GM21529 (cell line): Measurements from ENCODE around the gene HRH4.

Experiments used
- ATAC-seq: cut with Tn5 transposase; IDR thresholded peaks from one replicate; pipeline ENCODE4 v1.9.1; 2021; ENCODE audit not compliant: unreplicated experiment

HRH4 gene

DNA sequence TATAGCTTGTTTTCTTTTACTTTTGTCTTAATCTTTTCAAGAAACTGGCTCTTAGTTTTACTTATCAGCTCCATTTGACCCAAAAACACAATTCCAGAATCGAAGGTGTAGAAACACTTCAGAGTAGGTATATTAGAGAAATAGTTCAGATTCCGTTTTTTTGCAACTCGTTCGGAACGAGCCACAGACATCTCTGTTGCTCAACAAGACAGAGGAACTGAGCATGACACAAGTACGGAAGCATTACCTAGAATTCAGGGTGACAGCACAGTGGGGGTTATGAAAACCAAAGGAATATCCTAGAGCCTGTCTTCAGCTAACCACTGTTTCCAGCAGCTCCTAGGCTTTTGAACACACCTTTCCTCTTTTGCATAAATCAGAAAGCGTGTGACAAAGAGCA lies 5.0 kb downstream of the HRH4 start:
- ATAC-seq, result no peak

DNA sequence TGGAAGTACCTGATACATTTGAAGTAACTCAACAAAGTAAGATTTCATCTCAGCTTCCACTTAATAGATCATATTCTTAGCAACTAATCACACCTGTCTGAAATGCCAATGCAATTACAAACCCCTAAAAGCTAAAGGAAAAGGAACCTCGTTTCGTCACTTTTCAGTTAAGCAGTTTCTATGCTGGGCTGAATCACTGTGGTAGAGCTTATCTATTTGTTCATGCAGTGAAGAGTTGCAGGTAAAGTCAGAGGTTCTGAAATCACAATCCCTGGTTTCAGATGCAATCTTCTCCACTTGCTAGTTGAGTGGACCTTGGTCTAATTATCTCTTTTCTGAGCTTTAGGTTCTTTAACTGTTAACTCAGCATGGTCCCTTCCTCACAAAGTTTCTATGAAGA lies 6.3 kb downstream of the HRH4 start:
- no peak for ATAC-seq

DNA sequence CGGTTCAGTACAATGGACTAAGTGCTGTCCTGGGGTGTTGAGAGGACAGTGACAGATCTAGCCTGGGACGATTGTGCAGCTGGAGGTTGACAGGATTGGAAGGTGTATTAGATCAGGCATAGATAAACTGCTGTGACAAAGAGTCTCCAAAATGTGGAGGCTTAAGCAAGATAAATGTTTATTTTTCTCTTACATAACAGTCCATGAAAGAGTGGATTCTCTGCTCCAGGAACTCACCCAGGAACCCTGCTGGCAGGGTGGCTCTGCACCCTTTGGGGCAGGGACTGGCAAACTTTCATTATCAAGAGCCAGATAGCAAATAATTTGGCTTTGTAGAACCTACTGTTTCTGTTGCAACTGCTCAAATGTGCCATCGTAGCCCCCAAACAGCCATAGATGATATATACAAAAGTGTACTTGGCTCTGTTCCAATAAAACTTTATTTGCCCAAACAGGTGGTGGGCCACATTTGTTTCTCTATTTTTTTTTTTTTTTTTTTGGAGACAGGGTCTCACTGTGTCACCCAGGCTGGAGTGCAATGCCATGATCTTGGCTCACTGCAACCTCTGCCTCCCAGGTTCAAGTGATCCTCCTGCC lies 9.7 kb downstream of the HRH4 start:
- ATAC-seq, result no peak

DNA sequence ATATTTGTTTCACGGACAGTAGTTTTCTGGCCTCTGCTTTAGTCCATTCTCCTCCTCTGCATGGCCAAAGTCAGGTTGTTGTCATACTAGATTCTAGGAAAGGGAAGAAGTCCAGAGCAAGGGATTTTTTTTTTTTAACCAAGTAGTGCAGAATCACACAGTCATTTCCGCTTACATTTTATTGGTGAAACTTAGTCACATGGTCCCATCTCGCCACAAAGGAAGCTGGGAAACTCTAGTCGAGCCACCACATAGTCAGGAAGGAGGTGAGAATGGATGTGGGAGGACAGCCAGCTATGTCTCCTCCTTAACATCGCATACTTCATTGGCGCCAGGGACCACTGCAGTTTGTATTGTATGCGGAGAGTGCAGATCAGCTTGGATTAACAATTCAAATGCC lies 10.4 kb downstream of the HRH4 start:
- ATAC-seq, result no peak

DNA sequence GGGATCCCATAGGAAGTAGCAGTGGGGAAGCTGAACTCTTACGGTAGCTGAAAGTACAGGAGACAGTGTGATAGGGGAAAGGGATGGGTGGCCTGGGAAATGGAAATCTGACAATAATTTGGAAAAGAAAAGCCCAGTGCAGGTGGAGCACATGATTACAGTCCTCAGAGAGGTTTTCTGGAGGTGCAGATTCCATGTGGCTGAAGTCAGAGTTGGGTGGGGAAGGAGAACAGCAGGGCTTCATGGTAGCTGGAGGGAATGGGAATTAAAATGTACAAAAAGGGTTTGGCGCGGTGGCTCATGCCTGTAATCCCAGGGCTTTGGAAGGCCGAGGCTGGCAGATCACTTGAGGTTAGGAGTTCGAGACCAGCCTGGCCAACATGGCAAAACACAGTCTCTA lies 12.2 kb downstream of the HRH4 start:
- no peak for ATAC-seq

DNA sequence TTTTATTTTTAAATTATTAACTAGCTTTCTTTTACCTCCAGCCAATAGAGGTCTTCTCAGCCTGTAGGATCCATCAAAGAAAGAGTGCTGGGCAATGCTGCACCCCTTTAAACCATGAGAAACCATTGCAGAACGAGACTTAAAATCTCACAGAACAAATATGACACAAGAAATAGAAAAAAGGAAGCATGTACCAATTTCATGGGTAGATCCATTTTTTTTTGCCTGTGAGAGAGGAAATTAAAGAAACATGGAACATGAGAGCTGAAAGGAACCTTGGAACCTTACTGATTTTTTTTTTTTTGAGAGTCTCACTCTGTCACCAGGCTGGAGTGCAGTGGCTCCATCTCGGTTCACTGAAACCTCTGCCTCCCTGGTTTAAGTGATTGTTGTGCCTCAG lies 14.0 kb downstream of the HRH4 start:
- ATAC-seq, result no peak

DNA sequence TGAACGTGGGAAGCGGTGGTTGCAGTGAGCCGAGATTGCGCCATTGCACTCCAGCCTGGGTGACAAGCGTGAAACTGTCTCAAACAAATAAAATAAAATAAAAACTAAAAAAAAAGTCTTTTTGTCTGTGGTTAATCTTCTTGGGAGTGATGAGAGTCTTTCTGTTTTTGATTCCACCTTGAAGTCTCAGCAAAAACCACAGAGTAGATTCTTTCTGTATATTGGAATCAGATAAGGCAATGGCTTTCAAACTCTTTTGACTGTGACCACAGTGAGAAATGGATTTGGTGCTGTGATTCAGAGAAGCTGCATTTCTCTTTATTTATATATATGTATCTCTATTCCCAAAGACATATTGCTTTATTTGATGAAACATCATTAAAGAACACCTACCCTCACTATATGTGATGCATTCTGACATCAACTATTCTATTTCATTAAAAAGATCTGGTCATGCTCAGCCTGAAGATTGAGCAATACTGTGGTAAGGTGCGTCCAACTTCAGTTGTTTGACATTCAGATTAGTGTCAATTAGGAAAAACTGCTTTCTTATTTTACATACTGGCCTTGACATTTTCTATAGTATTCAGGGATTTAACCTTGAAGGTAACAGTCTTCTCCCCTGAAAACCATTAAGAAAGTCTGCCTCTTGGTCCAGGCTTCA lies 15.6 kb downstream of the HRH4 start:
- ATAC-seq, result no peak

DNA sequence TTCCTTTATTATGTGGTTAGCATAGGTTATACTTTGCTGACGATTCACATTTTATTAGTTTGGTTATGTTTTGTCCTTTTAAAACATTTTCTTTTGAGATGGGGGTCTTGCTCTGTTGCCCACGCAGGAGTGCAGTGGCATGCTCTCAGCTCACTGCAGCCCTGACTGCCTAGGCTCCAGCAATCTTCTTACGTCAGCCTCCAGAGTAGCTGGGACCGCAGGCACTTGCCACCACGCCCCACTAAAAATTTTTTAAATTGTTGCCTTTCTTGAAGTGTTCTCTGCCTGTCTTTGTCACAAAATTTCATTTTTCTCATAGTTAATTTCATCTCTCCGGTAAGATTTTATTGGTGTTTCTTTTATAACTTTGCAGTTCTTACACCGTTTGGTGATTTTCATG lies 18.9 kb downstream of the HRH4 start:
- no peak for ATAC-seq

DNA sequence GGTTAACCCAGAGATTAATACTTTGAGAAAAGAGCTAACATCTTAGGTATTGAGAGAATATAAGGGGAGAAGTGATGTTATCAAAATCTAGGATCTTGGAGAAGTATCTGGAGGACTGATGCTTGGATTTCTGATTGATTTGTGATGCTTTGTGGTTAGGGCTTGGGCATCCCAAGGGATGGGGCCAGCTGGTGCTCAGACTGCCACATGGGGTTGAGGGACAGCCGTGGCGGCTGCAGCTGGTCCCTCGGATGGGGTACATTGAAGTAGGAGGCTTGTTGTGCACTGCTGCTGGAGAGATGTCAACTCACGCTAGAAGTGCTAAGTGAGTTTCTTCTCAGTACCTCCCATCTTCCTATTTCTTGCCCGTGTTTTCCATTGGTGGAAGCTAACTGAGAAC lies 22.4 kb downstream of the HRH4 start:
- ATAC-seq, result no peak

DNA sequence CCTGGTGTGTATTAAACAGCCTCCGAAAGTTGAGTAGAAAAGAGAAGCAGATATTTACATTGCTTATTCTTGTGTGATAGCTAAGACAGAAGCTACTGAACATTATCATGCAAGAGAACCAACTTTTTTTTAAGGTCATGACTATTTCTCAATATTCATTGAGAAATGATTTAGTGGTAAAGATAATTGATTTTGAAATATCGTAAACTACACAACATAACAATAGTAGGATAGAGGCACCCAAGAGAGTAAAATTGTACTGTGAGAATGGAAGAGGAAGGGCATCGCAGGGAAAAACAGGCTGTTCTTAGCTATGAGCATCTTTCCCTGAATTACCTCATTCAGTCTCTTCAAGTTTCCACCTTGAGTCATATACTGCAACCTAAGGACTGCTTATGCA lies 25.2 kb downstream of the HRH4 start:
- ATAC-seq, result no peak

DNA sequence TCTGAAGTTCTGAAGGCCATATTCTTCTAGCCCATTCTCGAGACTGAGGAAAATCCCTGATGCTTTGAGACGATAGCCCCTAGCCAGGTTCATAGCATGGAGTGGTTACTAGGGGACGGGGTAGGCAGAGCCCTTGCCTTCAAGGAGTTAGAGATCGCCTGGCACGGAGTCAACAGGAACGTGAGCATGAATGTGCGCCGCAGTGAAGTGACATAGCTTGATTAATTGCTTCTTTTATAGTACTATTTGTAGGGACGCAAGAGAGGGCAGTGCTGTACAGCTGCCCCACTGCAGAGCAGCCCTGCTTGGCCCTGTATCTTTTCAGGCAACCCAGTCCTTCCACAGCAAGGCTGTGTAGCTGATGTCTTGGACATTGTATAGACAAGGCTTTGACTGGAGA lies 26.2 kb downstream of the HRH4 start:
- no peak for ATAC-seq

DNA sequence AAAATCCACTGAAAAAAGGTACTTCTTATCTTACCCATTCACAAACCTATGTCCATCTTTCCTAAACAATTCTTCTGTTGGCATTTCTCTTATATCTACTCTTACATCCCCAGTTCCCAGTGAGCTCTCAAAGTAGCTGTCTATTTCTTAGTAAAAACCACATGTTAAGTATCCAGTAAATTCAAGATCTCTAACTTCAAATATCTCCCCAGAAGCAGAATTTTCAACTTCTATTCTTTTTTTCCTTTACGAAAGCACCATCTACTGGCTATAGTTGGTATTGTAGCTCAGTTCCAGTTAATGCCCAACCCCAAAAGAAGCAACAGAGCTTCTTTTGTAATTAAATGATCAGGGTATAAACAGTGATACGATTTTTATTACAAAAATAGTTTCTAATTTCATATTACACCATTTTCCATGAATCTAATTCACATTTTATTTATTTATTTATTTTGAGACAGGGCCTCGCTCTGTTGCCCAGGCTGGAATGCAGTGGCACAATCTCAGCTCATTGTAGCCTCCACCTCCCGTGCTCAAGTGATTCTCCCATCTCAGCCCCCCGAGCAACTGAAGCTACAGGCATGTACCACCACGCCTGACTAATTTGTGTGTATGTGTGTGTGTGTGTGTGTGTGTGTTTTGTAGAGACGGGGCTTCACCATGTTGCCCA lies 28.5 kb downstream of the HRH4 start:
- ATAC-seq, result no peak

DNA sequence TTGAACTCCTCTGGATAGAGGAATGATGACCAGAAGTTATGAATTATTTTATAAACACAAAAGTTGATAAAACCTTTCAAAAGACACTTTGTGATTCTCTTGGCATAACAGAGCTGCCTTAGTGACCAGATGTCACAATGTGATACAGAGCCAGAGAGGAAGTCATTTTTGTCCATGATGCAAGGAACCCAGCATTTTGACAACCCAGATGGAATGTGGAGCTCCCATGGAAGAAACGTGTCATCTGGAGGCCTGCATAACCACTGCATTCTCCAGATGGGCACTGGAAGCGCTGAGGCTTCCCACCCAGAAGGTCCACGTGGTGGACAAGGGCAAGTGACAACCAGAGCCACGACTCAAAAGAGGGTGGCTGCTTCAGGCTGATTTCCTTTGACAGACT lies 30.1 kb downstream of the HRH4 start:
- ATAC-seq, result no peak

DNA sequence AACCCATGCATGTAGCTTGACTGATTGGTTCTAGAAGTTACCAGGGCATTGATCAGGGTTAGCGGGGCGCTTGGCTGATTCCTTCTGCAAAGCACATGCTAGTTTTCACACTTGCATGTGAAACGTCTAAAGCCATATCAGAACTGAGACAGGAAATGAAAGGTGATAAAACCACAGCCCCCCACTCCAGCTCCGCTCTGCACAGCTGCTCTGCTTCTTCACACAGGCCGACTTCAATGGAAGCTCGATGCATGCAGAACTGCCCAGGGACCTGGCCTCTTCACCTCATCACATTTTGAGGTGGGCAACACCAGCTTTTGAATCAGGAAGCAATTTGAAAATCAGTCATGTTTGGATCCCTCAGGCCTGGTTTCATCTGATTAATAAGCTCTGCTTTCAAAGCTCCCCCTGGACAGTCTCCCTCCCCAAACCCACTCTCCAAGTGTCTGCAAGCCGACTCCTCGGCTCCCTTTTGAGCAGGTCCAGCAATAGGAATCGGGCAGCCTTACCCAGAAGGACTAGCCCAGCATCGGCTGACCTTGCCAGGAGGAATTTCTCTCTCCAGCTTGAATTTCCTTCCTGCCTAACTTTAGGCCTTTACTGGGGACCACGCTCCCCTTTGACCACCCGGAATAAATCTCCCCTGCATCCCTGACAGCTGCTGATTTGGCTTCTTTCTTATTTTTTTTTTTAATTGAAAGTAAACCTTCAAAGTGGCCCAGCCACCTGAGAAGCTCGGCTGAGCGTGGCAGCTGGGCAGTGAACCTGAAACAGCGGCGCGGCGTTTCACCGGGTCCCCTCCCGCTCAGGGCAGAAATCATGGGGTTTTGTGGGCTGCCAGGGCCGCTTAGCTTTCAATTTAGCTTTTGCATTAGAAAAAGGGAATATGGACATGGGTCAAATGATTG lies 31.7 kb downstream of the HRH4 start:
- ATAC-seq, result peak; percentile 84

DNA sequence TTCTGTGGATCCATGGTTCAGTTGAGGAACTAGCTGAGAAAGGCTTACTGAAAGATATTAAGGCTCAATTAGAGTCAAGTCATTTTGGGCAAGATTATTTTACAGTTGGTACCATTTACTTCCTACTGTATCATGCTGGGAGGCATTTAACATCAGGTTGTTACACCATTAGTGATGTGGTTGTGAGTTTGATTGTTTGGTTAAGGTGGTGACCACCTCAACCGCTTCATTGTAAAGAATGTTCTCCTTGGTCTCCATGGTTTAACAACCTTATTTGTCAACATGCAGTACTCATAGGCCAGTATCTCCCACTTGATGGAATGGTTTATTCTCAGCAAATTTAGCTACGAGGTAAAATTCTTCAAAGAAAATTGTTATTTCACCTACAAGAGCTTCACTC lies 34.1 kb downstream of the HRH4 start:
- no peak for ATAC-seq

DNA sequence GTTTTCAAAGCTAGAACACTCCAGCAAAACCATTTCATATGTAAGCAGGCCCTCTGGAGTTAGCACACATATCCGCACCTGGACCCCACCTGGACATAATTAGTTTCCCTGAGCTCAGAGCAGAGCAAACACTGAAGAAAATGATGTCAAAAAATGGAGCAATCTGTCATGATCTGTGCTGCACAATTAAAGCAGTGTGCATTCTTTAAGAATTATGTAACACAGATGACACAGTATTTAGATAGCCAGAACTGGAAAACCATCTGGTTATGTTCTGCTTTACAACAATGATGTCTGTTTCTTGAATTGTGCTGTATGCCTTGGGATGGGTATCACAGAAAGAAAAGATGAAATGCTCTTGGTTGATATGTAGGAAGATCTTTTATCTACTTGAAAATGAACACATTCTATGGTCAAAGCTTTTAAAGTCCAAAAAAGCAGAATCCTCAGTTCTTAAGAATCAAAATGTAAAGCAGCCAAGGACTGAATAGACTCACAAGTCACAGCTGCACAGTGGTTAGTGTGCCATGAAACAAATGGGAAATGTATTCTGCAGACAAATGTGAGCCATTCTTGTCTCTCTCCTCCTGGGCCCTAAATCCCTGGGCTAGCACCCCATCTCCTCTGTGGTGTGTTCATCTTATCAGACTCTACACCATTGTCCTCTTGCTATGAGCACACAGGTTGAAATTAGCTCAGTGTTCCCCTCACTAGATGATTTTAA lies 36.8 kb downstream of the HRH4 start:
- ATAC-seq, result no peak

DNA sequence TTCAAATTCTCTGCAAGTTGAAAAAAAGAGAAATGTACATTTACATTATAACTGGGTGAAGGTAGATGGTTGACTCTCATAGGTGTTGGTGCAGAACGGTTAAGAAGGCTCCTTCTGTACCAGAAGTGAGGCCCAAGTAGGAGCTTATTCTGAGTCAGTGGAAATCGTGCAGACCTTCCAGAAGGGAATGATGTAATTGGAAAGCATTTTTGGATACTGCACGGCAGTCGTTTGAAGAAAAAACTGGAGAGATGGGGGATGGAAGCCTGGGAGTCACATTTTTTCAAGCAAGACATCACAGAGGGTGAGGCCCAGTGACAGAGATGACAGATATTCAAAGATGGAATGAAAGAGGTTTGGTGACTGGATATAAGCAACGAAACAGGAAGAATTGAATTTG lies 39.4 kb downstream of the HRH4 start:
- ATAC-seq, result no peak

DNA sequence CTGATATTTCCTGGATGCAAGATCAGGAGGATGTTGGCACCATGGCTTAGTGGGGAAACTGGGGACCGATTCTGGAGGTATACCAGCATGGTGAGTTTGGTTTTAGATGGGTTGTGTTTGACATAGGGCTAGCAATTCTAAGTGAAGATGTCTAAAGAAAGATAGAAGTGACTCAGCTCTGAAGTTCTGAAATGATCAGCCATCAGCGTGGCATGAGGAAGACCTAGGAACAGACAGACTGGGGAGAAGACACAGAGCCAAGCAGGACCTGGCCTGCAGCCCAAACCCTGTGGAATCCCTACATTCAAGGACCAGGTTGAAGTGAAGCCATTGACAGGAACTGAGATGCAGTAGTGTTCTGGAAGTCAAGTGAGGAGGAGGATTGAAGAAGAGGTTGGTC lies 39.8 kb downstream of the HRH4 start:
- ATAC-seq, result no peak

DNA sequence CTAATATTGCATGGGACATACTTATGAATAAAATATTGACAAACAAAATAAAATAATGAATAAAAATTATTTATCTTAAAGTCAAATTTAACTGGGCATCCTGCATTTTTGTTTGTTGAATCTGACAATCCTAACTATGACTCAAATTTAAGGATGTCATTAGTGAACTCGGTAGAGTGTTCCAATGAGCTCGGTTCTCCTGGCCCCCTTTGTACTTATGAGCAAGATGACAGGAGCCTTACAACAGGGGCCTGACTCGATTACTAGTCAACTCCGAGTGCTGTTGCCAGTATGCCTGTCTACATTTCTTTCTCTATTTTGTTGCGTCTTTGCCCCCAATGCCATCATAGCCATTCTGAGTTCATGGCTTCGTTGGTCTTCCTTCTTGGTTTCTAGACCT lies 40.3 kb downstream of the HRH4 start:
- ATAC-seq, result no peak

DNA sequence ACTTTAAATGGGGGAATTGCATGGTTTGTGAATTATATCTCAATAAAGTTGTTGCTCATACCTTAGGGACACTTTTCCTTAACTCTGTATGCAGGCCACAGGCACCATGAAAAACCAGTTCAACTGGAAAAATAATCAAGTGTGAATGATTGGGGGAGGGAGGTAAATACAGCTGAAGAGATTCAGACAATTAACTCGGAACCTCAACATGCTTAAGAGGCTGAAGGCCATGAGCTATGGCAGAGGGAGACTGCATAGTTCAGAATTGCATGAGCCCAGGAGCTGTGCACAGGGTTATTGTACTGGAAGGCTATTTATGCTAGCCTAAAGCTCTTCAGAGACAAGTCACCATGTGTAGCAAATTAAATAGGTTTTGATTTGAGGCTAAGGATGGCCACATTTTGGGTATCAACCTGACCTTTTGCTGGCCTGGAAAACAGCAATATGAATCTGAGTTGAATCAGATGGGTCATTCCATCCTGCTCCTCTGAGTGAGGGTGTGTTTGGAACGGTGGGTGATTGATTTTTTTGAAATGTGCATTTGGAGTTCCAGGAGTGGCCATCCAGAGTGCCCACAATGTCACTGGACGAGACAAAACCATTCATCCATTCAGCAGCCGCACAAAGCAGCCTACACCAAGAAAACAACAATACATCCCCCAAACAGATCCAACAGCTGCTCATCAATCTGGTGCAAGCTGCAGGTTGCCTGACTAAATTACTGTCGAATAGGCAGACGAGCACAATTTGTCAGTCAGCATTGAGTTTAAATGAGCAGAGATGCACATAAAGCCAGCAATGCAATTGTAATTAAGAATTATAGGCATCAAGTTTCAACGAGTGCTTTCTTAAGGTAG lies 42.5 kb downstream of the HRH4 start:
- no peak for ATAC-seq
